Stimulated activated CD4-positive, alpha-beta T cell treated with anti-CD3 and anti-CD28 coated beads, Interleukin-4, amount 100 ng/mL, for 1 hour (primary cell): ENCODE results near the gene MTARC2.
A peak's percentile ranks its signal among the peaks of the same experiment; 100 is the strongest.
"Not testable (repeated sequence)": the region's sequence is repeated elsewhere in the genome, so short reads cannot be mapped to it uniquely, and the experiment has no call there.

Source experiments
- DNase-seq: peaks from one replicate; pipeline ENCODE4 v3.0.0-alpha.2; 2020

The MTARC2 gene

DNA sequence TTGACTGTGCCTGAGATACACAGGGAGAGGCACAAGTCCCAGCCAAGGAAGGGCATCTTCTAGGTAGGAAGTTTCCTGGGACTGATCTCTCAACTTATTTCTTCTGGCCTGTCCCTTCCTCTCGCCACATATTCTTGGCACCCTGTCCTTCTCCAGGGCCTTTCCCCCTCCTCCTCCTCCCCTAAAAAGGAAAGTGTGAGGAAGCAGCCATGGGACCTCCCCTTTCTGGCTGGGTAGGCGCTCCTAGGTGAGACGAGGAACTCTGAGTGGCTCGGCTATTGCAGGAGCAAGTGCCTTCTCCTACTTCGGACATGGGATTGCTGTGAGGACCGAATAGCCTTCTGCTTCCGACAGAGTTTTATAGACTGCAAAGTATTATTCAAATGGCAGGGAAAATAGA, 15.5 kb upstream of the MTARC2 start:
- no peak for DNase-seq

DNA sequence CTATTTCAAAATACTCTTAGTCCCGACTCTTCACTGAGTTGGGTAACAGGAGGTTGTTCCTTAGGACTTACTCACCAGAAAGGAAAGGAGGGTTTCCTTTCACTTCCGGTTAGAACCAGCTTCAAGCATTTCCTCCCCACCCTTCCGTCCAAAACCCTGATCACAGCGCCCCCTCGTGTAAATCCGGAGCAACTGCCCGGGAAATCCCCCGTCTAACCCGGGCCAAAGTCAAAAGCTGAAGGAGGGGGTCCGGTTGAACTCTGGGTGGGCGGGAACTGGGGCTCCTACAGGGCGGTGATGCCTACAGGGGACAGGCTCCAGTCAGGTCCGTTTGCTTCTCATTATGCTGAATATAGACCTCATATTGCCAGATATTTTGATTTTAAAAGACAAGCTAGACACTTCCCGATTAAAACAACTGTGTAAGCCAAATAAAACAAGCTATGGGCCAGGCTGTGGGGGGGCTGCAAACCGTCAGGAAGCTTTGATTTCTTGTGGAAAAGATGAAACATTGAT, 15.0 kb upstream of the MTARC2 start:
- DNase-seq = peak; percentile 72

DNA sequence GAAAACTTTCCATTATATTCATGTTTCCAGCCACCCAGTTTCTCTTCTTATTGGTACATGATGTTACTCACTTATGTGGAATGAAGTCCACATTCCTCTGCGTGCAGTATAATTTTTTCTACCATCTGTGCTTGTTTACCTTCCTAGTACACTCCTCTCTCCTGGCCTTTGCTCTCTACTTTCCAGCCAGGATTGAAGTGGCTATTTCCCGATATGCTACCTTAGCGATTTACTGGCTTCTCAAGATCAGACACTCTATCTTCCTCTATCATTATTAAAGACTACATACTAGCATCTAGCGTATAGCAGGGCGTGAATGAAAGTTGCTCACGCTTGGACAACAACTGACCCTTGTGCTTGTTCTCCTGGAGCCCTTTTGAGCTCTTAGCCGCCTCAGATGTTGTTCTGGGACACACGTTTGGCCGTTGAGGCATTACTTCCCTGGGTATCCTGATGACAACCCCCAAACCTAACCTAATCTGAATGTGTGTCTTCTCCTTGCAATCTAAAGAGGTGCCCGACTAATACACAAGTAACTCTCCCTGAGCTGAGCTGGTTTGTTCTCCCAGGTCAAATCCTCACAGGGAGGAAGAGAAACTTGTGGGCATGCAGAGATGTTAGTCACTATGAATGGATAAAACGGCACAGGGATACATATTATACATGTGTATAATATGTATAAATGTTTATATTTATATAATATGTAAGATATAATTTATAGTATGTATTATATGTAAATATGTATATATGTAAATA, 13.4 kb upstream of the MTARC2 start:
- DNase-seq = no peak

DNA sequence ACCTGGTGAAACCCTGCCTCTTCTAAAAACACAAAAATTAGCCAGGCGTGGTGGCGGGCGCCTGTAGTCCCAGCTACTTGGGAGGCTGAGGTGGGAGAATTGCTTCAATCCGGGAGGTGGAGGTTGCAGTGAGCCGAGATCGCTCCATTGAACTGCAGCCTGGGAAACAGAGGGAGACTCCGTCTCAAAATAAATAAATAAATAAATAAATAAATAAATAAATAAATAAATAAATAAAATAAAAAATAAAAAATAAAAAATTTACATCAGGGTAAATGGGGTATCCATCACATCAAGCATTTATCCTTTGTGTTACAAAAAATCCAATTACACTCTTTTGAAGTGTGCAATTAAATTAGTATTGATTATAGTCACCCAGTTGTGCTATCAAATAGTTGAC, 11.8 kb upstream of the MTARC2 start:
- not testable (repeated sequence) for DNase-seq

DNA sequence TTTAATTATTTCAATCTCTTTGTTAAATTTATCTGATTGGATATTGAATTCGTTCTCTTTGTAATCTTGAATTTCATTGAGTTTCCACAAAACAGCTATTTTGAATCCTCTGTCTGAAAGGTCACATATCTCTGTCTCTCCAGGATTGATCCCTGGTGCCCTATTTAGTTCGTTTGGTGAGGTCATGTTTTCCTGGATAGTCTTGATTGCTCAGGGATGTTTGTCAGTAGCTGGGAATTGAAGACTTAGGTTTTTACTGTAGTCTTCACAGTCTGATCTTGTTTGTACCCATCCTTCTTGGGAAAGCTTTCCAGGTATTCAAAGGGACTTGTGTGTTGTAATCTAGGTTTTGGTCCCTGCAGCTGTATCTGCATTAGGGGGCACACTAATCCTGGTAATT, 6.8 kb upstream of the MTARC2 start:
- DNase-seq = no peak

DNA sequence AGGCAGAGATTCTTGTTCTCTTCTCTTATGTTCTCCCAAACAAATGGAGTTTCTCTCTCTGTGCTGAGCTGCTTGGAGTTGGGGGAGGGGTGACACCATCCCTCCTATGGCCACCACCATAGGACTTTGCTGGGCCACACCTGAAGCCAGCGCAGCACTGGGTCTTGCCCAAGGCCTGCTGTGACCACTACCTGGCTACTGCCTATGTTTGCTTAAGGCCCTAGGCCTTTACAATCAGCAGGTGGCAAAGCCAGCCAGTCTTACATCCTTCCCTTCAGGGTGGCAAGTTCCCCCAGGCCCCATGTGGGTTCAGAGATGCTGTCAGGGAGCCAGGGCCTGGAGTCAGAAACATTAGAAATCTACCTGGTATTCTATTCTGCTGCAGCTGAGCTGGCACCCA, 6.3 kb upstream of the MTARC2 start:
- no peak for DNase-seq

DNA sequence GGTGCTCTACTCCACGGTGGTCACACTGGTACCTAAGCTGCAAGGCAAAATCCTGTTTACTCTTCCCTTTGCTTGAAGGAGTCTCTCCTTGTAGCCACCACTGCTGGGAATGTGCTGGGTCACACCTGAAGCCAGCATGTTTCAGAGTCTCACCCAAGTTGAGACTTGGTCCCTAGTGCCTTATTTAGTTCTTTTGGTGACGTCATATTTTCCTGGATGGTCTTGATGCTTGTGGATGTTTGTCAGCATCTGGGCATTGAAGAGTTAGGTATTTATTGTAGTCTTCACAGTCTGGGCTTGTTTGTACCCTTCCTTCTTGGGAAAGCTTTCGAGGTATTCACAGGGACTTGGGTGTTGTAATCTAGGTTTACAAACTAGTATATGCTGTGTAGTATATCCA, 5.6 kb upstream of the MTARC2 start:
- no peak for DNase-seq

DNA sequence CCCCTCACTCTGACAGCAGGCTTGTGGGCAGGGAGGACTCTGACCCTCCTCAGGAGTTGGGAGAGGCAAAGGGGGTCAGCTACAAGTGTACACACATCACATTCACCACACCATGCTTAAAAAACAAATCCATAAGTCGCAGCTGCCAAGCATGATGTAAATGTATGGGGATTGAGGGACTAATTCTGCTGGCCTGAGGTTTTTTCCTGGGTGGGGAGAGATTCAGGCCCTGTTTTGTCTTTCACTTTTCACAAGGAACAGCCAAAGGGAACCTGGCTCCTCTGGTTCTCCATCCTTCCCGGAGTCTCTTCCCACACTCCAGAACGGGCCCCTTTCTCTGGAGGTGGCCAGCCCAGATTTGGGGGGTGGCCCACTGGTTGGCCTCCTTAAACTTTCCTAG, 1.3 kb upstream of the MTARC2 start:
- DNase-seq = no peak

DNA sequence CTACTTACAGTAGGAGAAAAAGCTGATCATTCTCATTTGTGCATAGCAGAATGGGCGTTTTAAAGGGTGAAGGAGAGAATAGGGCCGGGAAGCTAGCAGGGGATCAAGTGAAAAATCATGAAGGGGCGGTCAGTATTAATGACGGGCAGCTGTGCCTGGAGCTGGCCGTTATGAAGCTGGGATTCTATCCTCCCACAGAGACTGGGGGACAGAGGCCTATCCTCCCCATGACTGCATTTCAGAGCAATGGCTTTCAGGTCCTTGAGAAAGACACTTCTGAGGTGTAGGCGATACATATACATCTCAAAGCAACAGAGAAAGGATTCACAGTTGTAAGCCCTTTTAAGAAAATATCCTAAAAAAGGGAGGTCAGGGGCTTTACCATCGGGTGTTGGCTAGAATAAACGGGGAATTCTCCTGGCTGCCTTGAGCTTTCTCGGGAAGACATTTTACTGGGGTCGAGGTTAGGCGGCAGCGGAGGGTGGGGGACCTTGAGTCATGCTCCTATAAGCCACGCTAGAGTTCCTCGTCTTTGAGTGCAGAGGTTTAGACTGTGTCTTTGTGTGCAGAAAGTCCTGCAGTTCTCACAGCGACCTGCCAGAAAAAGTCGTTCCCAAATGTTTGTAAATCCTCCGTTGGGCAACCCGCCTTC, 559 bp upstream of the MTARC2 start:
- DNase-seq = no peak

DNA sequence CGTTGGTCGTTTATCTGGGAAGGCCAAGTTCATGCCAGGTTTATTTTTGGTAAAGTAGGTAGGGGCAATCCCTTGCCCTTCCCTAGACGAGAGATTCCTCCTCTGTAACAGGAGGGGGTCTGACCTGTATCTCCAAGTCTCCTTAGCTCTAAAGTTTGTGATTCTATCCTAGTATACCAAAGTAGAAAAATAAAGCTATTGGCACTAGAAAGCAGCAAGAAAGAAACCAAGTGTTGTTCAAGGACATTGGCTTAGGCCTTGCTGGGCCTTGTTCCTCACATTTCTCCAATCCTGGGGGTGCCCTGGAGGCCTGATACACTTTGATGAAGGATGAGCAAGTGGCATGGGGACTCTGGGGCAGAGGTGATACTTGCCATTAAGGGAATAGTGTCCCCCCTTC, 814 bp downstream of the MTARC2 start:
- DNase-seq = no peak

DNA sequence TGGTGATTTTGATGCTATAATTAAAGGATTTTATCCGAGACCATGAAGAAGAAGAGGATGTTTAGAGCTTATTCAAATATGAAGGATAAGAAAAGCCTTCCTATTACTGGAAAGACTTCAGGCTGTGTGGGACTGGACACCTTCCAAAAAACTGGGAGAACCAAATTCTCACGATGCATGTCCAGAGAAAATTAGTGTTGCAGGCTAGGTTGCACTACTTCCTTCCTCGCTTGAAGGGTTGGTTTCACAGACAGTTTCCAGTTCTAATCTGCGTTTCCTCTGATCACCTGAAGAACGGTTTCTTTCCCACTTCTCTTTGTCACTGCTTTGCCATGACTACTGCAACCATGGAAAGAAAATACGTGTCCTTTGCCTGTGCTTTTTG, 2.0 kb downstream of the MTARC2 start:
- DNase-seq = no peak

DNA sequence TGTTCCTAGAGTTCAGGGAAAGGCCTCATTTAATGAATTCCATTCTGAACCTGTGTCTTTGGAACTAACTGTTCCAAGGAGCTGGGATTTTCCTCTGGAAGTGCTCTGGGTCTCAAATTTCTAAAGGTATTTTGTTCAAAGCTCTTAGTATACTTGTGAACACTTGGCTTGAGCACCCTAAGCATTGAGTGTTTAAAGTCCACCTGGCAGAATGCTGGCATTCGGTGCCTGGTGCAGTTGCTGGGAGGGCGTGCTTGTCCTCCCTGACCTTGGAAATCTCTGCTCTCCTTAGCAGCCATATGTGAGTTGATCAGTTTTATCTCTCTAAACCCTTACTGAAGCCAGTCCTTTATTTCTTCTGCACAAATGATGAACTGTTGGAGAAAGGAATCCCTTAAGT, 3.0 kb downstream of the MTARC2 start:
- DNase-seq = no peak

DNA sequence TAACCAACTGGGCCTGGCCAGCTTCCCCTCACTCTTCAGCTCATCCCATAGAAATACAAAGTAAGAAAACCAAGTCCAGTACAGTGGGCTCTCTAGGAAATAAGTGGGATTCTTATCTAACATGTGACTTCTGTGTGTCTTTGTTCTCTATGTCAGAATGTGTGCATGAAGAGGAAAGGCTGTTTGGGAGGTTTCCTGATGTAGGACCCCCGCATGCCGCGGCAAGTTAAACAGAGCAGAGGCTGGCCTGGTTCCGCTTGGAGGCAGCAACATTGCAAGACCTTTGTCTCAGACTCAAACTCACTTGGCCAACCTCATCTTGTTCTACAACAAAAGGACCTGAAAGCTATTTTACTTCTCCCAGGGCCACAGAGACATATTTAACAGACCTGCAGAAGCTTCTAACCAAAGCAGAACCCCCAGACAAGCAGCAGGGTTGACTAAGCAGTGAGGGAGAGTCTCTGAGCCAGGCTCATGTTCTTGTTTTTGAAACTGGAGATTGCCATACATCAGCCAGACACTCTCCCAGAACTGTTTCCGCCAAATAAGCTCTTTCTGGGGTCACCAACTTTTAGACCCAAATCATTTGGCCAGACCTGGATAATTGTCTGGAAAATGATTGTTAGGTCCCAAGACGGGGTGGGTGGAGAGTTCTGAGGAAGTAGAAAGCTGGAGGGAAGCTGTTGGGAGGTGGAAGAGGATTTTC, 6.2 kb downstream of the MTARC2 start:
- no peak for DNase-seq

DNA sequence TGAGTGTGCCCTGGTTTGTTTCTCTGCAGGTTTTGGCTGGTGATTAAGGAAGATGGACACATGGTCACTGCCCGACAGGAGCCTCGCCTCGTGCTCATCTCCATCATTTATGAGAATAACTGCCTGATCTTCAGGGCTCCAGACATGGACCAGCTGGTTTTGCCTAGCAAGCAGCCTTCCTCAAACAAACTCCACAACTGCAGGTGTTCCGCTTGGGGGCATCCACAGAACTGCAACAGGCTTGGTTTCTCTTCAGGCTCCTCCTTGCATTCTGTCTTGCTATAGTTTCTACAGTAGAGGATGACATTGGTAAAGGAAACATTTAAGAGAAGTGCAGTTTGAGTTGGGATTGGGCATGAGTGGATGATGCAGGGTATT, 6.8 kb downstream of the MTARC2 start:
- no peak for DNase-seq

DNA sequence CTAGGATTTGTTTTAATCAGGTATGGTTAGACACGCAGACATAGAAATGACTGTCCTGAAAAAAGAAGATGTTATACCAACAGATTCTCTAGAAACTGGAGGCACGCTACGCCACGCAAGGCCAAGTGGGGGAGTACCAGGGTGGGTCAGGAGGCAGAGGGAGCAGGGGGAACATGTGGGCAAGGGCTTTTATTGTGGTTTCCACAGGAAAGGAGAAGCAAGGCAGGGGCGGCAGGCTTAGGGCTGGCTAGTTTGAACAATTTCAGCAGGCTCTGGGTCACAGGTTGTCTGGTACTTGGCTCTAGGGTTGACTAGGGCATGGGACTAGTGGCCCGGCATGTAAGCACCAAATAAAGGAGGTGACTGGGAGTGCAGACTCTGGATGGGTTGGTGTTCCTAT, 7.2 kb downstream of the MTARC2 start:
- DNase-seq = no peak

DNA sequence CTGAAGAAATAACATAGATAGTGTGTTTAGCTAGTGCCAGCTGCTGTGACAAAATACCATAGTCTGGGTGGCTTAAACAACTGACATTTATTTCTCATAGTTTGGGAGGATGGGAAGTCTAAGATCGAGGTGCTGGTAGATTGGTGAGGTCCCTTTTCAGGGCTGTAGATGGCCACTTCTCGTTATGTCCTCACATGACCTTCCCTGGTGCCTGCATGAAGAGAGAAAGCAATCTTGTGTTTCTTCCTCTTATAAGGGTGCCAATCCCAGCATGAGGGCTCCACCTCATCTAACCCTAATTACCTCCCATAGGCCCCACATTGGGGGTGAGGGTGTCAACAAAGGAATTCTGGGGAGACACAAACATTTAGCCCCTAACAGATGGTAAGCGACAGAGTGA, 9.3 kb downstream of the MTARC2 start:
- no peak for DNase-seq

DNA sequence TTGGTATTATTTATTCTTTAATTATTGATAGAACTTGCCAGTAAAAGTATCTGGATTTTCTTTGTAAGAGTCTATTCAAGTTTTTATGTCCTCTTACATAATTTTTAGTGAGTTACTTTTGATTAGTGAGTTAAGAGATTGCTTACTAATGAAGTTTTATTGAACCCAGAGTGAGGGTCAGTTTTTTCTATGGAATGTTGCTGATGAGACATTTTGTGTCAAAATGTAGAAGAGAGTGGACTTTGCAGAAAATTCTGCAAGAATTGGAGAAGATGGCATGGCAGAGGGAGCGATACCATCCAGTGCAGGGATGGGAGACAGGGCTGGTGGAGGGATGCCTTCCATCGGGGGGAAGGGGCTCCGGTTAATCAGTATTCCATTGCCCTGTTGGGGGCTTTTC, 11.0 kb downstream of the MTARC2 start:
- no peak for DNase-seq

DNA sequence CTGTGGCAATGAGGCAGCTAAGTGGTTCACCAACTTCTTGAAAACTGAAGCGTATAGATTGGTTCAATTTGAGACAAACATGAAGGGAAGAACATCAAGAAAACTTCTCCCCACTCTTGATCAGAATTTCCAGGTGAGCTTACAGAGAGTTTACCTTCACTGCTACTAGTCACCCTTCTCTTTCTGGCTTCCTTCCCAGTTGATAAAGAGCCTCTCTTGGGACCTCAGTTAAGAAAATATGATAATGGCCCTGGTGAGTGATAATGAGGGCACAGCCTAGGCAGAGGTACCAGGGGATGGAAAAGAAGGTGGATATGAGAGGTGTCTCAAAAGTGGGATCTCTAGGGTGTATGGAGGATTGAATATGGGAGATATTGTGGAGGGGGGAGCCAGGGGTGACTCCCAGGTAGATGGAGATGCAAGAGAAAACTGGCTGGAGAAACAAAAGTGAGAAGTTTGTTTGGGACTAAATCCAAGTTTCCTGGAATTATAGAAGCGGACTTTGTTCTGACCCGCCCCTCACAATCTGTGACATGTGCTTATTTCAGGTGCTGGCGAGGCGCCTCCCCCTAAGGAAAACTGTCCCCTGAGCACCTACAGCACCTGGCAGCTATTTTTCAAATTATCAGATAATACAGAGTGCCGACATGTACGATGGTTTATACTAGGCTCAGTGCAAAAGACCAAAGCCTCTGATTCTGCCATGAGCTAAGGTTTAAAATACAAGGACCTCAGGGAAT, 13.7 kb downstream of the MTARC2 start:
- DNase-seq = no peak

DNA sequence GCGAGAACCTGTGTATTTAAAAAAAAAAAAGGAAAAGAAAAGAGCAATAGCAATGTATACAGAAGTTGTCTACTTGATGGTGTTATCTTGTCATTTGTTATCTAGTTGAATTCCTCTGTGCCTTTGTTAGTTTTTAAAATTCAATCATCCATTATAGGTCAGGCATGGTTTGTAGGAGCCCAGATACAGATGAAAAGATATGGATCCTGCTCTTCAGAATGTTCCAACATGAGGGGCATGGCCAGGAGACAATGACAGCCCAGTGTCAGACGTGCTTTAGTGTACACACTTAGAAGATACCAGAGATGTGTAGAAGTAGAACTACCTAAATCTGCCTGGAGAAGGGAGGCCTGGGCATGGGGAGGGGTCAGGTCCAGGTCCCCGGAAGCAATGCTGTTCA, 16.6 kb downstream of the MTARC2 start:
- no peak for DNase-seq

DNA sequence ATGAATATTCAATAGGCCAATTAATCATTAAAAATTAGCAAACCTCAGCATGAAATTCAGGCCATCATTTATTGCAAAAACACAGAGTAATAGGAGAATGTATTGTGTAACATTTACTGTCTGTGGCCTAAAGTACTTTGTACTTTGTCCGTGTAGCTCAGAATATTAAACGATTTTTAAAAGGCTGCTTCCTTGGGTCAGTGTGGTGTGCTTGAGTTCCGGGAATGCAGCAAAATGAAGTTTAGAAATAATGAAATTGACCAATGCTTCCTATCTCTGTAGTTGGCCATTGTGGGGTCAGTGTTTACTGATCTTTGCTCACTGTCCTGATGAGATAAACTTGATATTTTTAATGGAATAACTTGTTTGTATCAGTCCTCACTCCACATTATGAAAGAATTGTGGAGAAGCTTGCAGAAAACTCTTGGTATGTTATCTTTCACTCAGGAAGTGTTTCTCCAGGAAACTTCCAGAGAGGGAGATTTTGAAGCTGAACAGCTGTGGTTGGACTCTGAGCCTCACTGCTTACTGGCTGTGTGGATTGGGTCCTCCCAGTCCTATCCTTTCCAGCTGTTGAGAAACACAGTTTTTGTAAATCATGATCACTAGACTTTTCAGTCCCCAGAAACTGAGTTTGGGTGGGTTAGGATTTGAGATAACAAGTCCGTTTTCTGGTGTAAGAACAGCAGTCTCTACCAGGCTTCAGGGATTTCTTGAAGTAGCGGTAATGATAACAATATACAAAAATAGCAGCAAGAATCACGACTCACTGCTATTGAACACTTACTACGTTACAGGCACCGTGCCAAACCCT, 19.4 kb downstream of the MTARC2 start:
- no peak for DNase-seq

DNA sequence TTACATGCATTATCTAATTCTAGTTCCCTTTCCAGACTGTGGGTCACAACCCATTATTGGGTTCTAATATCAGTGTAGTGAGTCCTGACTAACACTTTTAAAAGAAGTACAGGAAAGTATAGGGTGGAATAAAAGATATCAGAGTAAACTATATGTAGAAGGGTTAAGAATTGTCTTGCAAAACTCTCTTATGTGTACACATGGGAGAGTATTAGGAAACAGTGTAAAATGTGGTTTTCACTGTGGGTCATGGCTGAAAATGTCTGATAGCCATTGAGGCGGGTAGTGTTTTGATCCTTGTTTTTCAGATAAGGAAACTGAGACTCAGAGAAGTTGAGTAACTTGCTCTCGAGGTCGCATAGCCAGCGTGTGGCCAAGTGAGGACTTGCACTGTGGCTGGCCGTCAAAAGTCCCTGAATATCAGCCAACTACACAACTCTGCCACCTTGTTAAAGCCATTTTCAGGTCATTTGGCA, 20.0 kb downstream of the MTARC2 start:
- no peak for DNase-seq

DNA sequence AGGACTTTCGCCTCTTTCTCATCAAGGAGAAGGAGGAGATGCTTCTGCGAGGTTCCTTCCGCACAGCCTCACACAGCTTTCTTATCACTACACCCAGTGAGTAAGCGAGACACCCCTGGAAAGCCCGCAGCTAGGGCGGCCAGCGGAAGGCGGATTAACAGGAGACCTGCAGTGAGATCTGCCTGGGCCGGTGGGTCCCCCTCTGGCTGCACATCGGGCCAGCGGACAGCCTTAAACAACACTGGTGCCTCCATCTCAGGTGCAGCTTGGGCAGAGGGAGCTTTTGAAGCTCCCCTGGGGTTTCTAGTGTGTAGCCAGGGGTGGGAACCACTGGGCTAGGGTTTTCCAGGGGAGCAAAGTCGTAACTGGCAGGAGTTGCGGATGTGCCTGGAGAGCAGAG, 21.1 kb downstream of the MTARC2 start:
- no peak for DNase-seq
